ENCODE measurements around the gene GARIN5A.

The GARIN5A gene

DNA sequence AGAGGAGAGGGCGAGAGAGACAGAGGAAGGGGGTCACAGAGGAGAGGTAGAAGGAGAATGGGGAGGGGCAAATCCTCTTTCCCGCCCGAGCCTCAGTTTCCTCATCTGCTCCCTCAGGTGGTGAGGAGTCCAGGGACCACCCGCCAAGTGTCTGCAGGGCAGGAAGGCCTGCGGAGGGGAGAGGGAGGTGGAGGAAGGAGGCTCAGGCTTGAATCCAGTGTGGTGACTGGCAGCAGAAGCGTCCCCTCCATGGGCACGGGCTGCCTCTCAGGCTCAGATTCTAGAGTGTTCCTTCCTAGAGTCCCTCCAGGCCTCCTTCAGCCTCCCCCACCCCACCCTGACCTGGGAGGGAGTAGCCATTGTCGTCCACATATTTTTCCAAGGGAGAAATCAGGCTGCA, 16.5 kb upstream of the GARIN5A start:
- TF ChIP-seq, protein P1, sequence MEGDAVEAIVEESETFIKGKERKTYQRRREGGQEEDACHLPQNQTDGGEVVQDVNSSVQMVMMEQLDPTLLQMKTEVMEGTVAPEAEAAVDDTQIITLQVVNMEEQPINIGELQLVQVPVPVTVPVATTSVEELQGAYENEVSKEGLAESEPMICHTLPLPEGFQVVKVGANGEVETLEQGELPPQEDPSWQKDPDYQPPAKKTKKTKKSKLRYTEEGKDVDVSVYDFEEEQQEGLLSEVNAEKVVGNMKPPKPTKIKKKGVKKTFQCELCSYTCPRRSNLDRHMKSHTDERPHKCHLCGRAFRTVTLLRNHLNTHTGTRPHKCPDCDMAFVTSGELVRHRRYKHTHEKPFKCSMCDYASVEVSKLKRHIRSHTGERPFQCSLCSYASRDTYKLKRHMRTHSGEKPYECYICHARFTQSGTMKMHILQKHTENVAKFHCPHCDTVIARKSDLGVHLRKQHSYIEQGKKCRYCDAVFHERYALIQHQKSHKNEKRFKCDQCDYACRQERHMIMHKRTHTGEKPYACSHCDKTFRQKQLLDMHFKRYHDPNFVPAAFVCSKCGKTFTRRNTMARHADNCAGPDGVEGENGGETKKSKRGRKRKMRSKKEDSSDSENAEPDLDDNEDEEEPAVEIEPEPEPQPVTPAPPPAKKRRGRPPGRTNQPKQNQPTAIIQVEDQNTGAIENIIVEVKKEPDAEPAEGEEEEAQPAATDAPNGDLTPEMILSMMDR (IDR thresholded peaks at IDR 0.05; ENCODE audit: low read depth, low read length, missing control alignments), result no peak
- no peak overlapping the region for H3K4me3 ChIP-seq (ENCODE audit: low read depth, low read length)
- no peak for DNase-seq (ENCODE audit: low read depth)

DNA sequence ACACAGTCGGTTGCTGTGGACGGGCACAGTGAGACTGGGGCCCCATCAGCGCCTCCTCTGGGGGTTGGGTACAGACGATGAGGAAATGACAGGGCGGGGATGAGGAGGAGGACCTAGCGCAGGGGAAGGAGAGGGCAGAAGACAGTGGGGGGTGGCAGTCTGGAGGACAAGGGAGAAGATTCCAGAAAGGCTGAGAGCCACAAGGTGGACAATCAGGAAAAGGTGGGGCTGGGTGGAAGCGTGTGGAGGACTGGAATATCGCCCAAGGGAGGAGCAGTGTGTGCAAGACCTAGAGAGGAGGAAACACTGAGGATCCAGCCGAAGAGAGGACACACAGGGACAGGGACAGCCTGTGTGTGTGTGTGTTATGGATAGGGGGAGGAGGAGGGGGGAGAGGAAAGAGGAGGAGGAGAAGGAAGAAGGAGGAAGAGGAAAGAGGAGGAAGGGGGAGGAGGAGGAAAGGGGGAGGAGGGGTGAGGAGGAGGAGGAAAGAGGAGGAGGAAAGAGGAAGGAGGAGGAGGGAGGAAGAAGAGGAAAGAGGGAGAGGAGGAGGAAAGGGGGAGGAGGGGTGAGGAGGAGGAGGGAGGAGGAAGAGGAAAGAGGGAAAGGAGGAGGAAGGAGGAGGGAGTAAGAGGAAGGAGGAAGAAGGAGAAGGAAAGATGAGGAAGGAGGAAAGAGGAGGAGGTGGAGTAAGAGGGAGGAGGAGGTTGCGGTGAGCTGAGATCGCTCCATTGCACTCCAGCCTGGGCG, 15.8 kb upstream of the GARIN5A start:
- no peak for DNase-seq (ENCODE audit: low read depth)
- no peak overlapping the region for H3K4me3 ChIP-seq (ENCODE audit: low read depth, low read length)
- TF ChIP-seq, protein P1 (IDR thresholded peaks at IDR 0.05; ENCODE audit: low read depth, low read length, missing control alignments), result no peak

DNA sequence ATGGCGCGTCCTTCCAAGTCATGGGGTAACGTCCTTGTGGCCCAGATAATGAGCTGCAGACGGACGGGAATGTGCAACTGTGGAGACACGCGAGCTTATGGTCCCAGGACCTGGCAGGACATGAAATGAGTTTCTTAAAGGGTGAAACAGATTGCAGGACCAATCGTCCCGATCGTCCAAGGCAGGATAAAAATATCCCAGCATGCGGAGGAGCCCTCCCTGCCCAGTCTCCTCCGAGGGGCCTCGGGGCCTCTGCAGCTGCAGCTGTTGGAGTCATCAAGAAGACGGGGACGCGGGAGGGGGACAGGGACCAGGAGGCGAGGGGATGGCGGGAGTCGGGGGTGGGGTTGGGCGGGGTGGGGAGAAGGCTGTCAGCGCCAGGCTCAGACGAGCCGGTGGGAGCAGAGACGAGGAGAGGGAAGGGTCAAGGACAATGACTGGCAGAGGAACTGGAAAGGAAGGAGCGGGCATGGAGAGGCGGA, 14.4 kb upstream of the GARIN5A start:
- H3K4me3 ChIP-seq (ENCODE audit: low read depth, low read length), result no peak overlapping the region
- no peak for DNase-seq (ENCODE audit: low read depth)
- TF ChIP-seq, protein P1 (IDR thresholded peaks at IDR 0.05; ENCODE audit: low read depth, low read length, missing control alignments), result no peak

DNA sequence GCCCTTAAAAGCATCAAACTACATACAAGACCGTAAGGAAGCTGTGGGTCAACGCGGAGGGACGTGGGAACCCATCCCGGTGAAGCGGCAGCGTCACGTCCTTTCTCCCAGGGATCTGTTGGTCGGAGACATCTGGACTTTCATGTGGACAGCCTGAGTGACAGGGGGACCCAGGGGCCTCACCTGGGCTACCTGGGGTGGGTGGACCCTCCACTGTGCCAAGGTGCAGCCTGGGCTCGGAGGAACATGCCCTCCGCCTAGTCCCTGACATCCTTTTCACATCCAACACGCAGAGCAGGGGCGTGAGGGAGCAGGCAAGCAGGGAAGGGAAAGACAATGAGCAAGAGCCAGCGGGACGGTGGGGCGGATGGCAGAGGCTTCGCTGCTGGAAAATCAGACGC, 13.8 kb upstream of the GARIN5A start:
- TF ChIP-seq, protein P1 (IDR thresholded peaks at IDR 0.05; ENCODE audit: low read depth, low read length, missing control alignments), result no peak
- no peak for DNase-seq (ENCODE audit: low read depth)
- H3K4me3 ChIP-seq (ENCODE audit: low read depth, low read length), result no peak overlapping the region

DNA sequence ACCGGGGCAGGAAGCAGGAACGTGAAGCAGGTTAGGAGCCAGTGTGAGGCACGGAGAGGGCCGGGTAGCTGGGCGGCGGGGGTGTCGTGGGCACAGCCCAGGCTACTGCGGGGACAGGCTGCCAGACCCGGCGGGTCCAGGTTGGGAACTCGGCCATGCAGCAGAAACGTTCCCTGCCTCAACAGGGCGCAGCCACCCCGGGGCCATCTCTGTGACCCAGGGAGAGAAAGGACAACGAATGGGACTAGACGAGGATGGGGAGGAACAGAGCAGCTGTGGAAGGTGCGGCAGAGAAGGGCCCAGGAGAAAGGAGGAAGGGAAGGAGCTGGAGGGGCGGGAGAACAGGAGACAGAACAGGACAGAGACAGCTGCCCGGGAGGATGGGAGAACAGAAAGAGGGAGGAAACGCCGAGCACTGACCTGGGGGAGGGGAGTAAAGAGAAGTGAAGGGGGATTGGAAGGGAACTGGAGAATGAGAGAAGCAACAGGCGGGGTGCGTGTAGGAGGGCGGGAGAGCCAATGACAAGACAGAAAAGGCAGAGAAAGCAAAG, 12.9 kb upstream of the GARIN5A start:
- DNase-seq (ENCODE audit: low read depth), result no peak
- no peak overlapping the region for H3K4me3 ChIP-seq (ENCODE audit: low read depth, low read length)
- TF ChIP-seq, protein P1 (IDR thresholded peaks at IDR 0.05; ENCODE audit: low read depth, low read length, missing control alignments), result no peak

DNA sequence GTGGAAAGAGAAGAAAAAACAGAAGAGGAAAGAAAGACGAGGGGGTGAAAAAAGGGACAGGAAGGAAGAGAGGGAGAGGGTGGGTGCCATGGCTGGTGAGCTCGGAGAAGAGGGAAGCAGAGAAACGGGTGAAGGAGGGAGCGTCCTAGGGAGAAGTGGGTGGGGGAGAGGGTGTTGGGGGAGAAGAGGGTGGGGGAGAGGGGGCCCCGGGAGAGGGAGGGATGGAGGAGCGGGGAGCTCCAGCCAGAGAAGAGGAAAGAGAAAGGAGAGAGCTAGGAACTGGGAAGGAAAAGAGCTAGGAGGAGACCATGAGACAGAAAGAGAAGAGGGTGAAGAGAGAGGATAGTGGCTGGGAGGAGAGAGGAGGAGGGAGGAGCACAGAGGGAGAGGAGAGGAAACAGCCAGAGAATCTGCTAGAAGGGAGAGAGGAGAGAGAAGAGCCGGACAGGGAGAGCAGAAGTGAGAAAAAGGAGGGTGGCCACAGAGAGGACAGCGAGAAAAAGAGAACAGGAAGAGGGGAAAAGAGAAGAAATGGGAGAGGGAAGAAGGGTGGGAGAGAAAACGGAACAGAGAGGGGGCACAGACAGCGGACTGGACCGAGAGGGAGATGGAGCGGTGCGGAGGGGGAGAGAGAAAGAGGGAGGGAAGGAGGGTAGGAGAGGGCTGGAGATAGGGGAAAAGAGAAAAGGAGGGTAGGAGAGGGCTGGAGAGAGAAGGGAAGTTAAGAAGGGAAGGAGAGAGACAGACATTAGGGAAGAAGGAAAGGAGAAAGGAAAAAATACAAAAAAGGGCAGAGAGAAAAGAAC, 11.9 kb upstream of the GARIN5A start:
- H3K4me3 ChIP-seq (ENCODE audit: low read depth, low read length), result no peak overlapping the region
- DNase-seq (ENCODE audit: low read depth), result no peak
- TF ChIP-seq, protein P1 (IDR thresholded peaks at IDR 0.05; ENCODE audit: low read depth, low read length, missing control alignments), result no peak
